ENCODE data around the gene CAMSAP3. TPM values are rescaled to one million over a fixed set of nuclear protein-coding genes. Genes with fewer than 3 reads are reported as not detected.

CAMSAP3 gene
- total RNA-seq, 2 experiments from 2014 or later: 0.17 to 0.31 TPM

Small RNA genes lying within 50 kb of the gene (microRNA-seq; reads per million reads assigned to microRNA genes)
- gene MIR6792 (ENCODE audit: borderline microRNAs expressed, borderline number of aligned reads, borderline replicate concordance): not detected

Other genes starting within 250 kb of the CAMSAP3 start
- 10 to 100 TPM; 36.9 to 37.1 TPM for gene ARHGEF18, start 246.9 kb upstream of the CAMSAP3 start, total RNA-seq
- gene PEX11G, start 106.8 kb upstream of the CAMSAP3 start, total RNA-seq: 1 to 10 TPM; 2.1 to 2.2 TPM
- 1 to 10 TPM; 4.6 to 6.0 TPM for gene ZNF358, start 79.8 kb upstream of the CAMSAP3 start, total RNA-seq
- 1 to 10 TPM; 7.4 to 9.5 TPM for gene MCOLN1, start 73.2 kb upstream of the CAMSAP3 start, total RNA-seq
- gene PNPLA6, start 60.1 kb upstream of the CAMSAP3 start, total RNA-seq: 100 to 1,000 TPM; 106 to 121 TPM
- 10 to 100 TPM; 50.0 to 52.4 TPM for gene XAB2, start 33.7 kb downstream of the CAMSAP3 start, total RNA-seq
- 100 to 1,000 TPM; 106 to 114 TPM for gene PET100, start 33.9 kb downstream of the CAMSAP3 start, total RNA-seq
- gene PCP2, start 37.9 kb downstream of the CAMSAP3 start, total RNA-seq: under 1 TPM; 0.41 to 0.62 TPM
- gene STXBP2, start 41.2 kb downstream of the CAMSAP3 start, total RNA-seq: 100 to 1,000 TPM; 109 to 111 TPM
- not detected for gene RETN, start 73.2 kb downstream of the CAMSAP3 start, total RNA-seq
- not detected for gene MCEMP1, start 81.2 kb downstream of the CAMSAP3 start, total RNA-seq
- 10 to 100 TPM; 77.5 to 88.2 TPM for gene TRAPPC5, start 85.0 kb downstream of the CAMSAP3 start, total RNA-seq
- gene FCER2, start 106.3 kb downstream of the CAMSAP3 start, total RNA-seq: 1 to 10 TPM; 3.5 to 4.1 TPM
- gene CLEC4G, start 136.2 kb downstream of the CAMSAP3 start, total RNA-seq: not detected
- not detected for gene CD209, start 151.7 kb downstream of the CAMSAP3 start, total RNA-seq
- gene CLEC4M, start 167.4 kb downstream of the CAMSAP3 start, total RNA-seq: not detected
- 1 to 10 TPM; 5.0 to 5.6 TPM for gene EVI5L, start 234.4 kb downstream of the CAMSAP3 start, total RNA-seq